Measurements from ENCODE around the gene SNCA. TPM values are rescaled to one million over a fixed set of nuclear protein-coding genes. Genes with fewer than 3 reads are reported as not detected.

SNCA gene
- total RNA-seq, 1 experiment from 2014 or later = 3.1 TPM

DNA sequence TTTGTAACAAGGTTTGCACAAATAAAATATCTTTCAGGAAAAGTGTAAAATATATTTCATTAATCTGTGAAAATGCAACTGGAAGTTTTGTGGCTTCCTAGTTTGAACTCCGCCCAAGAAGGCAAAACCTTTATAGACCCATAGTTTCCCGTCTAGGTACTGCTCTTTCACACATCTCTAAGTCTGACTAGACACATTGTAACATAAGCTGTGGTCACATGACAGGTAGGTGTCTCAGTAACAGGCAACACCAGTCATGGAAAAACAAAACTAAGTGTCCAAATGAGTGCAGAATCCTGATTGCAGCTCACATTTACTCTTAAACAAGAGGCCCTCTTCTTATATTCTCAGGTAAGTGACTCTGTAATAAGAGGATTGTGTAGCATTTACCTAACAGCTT lies 55.6 kb downstream of the SNCA start:
- POLR2A ChIA-PET (ENCODE audit: low non-redundant PET) = no interaction called here
- Histone ChIP-seq H3K4me3 (ENCODE audit: low read depth, low read length, poor library complexity, severe bottlenecking) (no peak overlapping the region), H3K27me3 (replicated peaks; ENCODE audit: insufficient read depth, low read depth, low read length, poor library complexity) (no peaks in the 10 kb centered on the region), H3K9me3 (ENCODE audit: low read depth, low read length, poor library complexity, severe bottlenecking) (no peaks in the 10 kb centered on the region), H3K4me1 (ENCODE audit: insufficient read depth, low read length, poor library complexity, severe bottlenecking) (no peaks in the 10 kb centered on the region), H3K27ac (ENCODE audit: low read depth, low read length, poor library complexity, severe bottlenecking) (no peak overlapping the region), H3K36me3 (ENCODE audit: insufficient read depth, low read length, poor library complexity, severe bottlenecking) (no peaks in the 10 kb centered on the region)
- no peak for DNase-seq (ENCODE audit: low spot score)
- intact Hi-C loops (cut with micrococcal nuclease; ENCODE audit: unreplicated experiment) = no loop called here
- BruUV-seq (replicated peaks) = no TSS peak
- TF ChIP-seq EZH2 (IDR thresholded peaks at IDR 0.05; ENCODE audit: borderline replicate concordance, low read depth, low read length, poor library complexity, severe bottlenecking) = no peak
- TF ChIP-seq, protein P1, sequence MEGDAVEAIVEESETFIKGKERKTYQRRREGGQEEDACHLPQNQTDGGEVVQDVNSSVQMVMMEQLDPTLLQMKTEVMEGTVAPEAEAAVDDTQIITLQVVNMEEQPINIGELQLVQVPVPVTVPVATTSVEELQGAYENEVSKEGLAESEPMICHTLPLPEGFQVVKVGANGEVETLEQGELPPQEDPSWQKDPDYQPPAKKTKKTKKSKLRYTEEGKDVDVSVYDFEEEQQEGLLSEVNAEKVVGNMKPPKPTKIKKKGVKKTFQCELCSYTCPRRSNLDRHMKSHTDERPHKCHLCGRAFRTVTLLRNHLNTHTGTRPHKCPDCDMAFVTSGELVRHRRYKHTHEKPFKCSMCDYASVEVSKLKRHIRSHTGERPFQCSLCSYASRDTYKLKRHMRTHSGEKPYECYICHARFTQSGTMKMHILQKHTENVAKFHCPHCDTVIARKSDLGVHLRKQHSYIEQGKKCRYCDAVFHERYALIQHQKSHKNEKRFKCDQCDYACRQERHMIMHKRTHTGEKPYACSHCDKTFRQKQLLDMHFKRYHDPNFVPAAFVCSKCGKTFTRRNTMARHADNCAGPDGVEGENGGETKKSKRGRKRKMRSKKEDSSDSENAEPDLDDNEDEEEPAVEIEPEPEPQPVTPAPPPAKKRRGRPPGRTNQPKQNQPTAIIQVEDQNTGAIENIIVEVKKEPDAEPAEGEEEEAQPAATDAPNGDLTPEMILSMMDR (conservative IDR thresholded peaks at IDR 0.05; ENCODE audit: low read depth, low read length) = no peak
- CTCF ChIA-PET = no interaction called here

DNA sequence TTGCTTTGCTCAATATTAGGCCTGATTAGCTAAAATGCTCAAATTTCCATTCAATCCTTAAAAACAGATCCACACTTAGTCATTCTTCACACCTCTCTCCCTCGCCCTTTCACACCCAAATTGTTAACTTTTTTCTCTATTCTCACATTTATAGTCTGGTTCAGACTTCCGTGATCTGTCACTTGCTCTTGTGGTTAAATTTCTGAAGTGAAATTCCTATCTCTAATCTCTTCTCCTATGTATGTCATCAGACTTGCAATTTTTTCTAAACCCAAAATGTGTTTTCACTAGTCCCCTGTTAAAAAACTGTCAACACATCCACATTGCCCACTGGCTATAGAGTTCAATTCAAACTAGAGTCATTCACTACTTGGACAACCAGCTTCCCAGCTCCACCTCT lies 63.2 kb downstream of the SNCA start:
- TF ChIP-seq, protein P1 (conservative IDR thresholded peaks at IDR 0.05; ENCODE audit: low read depth, low read length) = no peak
- no peak for TF ChIP-seq EZH2 (IDR thresholded peaks at IDR 0.05; ENCODE audit: borderline replicate concordance, low read depth, low read length, poor library complexity, severe bottlenecking)
- intact Hi-C loops (cut with micrococcal nuclease; ENCODE audit: unreplicated experiment) = no loop called here
- Histone ChIP-seq H3K36me3 (ENCODE audit: insufficient read depth, low read length, poor library complexity, severe bottlenecking) (no peaks in the 10 kb centered on the region), H3K27ac (ENCODE audit: low read depth, low read length, poor library complexity, severe bottlenecking) (no peak overlapping the region), H3K4me1 (ENCODE audit: insufficient read depth, low read length, poor library complexity, severe bottlenecking) (no peaks in the 10 kb centered on the region), H3K4me3 (ENCODE audit: low read depth, low read length, poor library complexity, severe bottlenecking) (no peak overlapping the region), H3K27me3 (replicated peaks; ENCODE audit: insufficient read depth, low read depth, low read length, poor library complexity) (no peaks in the 10 kb centered on the region), H3K9me3 (ENCODE audit: low read depth, low read length, poor library complexity, severe bottlenecking) (no peaks in the 10 kb centered on the region)
- DNase-seq (ENCODE audit: low spot score) = no peak
- ChIA-PET CTCF (no interaction called here), POLR2A (ENCODE audit: low non-redundant PET) (no interaction called here)
- BruUV-seq (replicated peaks) = no TSS peak

DNA sequence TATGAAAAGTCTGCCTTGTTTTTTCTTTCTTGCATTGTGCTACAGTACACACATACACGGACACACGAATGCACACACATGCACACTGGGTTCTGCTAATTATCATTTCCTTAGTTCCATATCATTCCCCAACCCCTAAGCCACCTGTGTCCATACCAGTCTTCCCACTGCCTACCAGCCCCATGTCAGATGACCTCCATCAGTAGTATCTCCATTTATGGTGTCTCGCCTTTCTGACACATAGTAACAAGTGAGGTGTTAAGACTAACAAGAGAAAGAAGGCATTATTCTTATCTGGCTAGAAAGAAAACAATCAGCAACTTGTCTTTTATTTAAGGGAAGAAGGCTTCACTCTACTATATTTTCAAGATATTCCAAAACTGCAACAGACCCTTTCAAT lies 67.1 kb downstream of the SNCA start:
- Histone ChIP-seq H3K4me1 (ENCODE audit: insufficient read depth, low read length, poor library complexity, severe bottlenecking) (no peaks in the 10 kb centered on the region), H3K27me3 (replicated peaks; ENCODE audit: insufficient read depth, low read depth, low read length, poor library complexity) (no peaks in the 10 kb centered on the region), H3K9me3 (ENCODE audit: low read depth, low read length, poor library complexity, severe bottlenecking) (no peaks in the 10 kb centered on the region), H3K36me3 (ENCODE audit: insufficient read depth, low read length, poor library complexity, severe bottlenecking) (no peaks in the 10 kb centered on the region), H3K27ac (ENCODE audit: low read depth, low read length, poor library complexity, severe bottlenecking) (no peak overlapping the region), H3K4me3 (ENCODE audit: low read depth, low read length, poor library complexity, severe bottlenecking) (no peak overlapping the region)
- no peak for DNase-seq (ENCODE audit: low spot score)
- intact Hi-C loops (cut with micrococcal nuclease; ENCODE audit: unreplicated experiment) = no loop called here
- POLR2A ChIA-PET (ENCODE audit: low non-redundant PET) = no interaction called here
- no peak for TF ChIP-seq EZH2 (IDR thresholded peaks at IDR 0.05; ENCODE audit: borderline replicate concordance, low read depth, low read length, poor library complexity, severe bottlenecking)
- TF ChIP-seq, protein P1 (conservative IDR thresholded peaks at IDR 0.05; ENCODE audit: low read depth, low read length) = no peak
- CTCF ChIA-PET = no interaction called here
- BruUV-seq (replicated peaks) = no TSS peak

Data from A673 (cell line).